ENCODE results near the gene GRB2.
"Not testable (repeated sequence)": the region's sequence is repeated elsewhere in the genome, so short reads cannot be mapped to it uniquely, and the experiment has no call there.

GRB2 gene

DNA sequence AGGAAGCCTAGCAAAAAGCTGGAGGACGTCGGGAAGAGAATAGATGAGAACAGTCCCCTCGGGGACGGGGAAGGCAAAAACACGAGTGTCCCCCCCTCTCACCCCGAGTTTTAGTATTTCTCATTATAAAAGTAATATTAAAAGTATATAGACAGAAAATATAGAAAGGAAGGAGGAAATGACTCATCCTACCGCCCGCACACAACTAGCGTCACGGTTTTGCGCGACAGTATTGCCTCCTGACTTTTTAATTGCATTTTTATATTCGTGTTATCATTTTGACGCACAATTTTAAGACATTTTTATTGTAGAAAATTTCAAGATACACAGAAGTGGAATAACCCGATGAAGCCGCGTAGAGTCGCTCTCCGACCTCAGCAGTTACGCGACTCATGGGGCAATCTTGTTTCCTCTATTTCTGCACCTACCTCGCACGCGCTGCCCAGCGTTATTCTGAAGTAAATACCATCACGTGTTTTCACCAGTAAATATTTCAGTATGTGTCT, 115.6 kb downstream of the GRB2 start:
- DNase-seq (ENCODE audit: low spot score in 2 of 2): peak; percentile 30 to 64
- ATAC-seq (replicated peaks; ENCODE audit: extremely low read depth, poor library complexity, severe bottlenecking): peak; percentile 44
- H3K9me3 Mint-ChIP-seq: no peaks in the 10 kb centered on the region
- peak overlapping the region; percentile 94 for H3K4me3 Mint-ChIP-seq
- no peaks in the 10 kb centered on the region for H3K27me3 Mint-ChIP-seq
- H3K36me3 Mint-ChIP-seq (ENCODE audit: insufficient read depth): peaks cover 13% of the 10 kb centered on the region
- H3K4me1 Mint-ChIP-seq: peaks cover 8% of the 10 kb centered on the region
- peak overlapping the region; percentile 99 for H3K27ac Mint-ChIP-seq (ENCODE audit: low read depth)

DNA sequence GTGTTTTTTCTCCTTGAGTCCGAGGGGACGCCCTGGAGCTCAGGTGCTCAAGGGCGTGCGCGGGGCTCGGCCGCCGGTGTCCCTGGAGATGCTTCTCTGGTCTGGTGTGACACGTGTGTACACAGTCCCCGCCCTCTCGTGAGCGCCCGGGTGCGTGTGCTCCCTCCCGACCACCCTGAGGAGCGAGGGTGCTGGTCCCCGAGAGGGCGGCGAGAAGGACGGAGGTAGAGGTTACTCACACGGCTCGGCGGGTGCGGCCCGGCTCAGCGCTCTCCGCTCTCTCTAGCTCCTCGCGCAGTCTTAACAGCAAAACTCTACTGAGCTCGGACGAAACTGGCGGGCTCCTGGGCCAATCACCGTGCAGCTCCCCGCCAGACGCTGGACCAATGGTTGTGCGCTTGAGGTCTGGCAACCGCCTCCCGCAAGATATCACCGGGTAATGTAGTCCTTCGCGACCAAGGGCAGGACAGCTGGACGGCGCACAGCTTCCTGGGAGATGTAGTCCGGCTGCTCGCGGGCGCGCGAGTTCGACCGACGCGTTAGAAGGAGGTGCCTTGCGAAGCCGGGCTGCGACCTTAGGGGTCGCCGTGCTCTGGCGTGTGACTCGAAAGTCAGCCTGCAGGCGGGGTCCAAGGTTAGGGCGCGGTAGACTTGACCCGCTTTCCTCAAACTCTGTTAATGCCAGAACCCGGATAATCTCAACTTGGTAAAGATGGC, 116.2 kb downstream of the GRB2 start, which contains the start of gene SLC25A19:
Gene SLC25A19, minus strand, starts transcription at position 319 of the 717 bp plus-strand sequence. CDS start 2,669 bp downstream, outside the sequence.
- H3K27me3 Mint-ChIP-seq: no peaks in the 10 kb centered on the region
- H3K4me1 Mint-ChIP-seq: peaks cover 8% of the 10 kb centered on the region
- peak; percentile 92 for ATAC-seq (replicated peaks; ENCODE audit: extremely low read depth, poor library complexity, severe bottlenecking)
- H3K36me3 Mint-ChIP-seq (ENCODE audit: insufficient read depth): peaks cover 13% of the 10 kb centered on the region
- peak within 1 kb of the TSS; percentile 99 for H3K27ac Mint-ChIP-seq (ENCODE audit: low read depth)
- peak within 1 kb of the TSS; percentile 94 for H3K4me3 Mint-ChIP-seq
- no peaks in the 10 kb centered on the region for H3K9me3 Mint-ChIP-seq
- peak; percentile 84 to 96 for DNase-seq (ENCODE audit: low spot score in 2 of 2)

- H3K9me3 Mint-ChIP-seq: no peaks in the 10 kb centered on the region
- H3K4me3 Mint-ChIP-seq: peak overlapping the region; percentile 94
- peak; percentile 7 for ATAC-seq (replicated peaks; ENCODE audit: extremely low read depth, poor library complexity, severe bottlenecking)
- DNase-seq (ENCODE audit: low spot score in 2 of 2): peak in 1 of 2 donors; percentile 24
- peaks cover 13% of the 10 kb centered on the region for H3K36me3 Mint-ChIP-seq (ENCODE audit: insufficient read depth)
- H3K27ac Mint-ChIP-seq (ENCODE audit: low read depth): peak overlapping the region; percentile 99
- H3K4me1 Mint-ChIP-seq: peaks cover 8% of the 10 kb centered on the region
- no peaks in the 10 kb centered on the region for H3K27me3 Mint-ChIP-seq
Observed at GRCh38 chr17:75288770-75289114, 116.7 kb downstream of the GRB2 start.

DNA sequence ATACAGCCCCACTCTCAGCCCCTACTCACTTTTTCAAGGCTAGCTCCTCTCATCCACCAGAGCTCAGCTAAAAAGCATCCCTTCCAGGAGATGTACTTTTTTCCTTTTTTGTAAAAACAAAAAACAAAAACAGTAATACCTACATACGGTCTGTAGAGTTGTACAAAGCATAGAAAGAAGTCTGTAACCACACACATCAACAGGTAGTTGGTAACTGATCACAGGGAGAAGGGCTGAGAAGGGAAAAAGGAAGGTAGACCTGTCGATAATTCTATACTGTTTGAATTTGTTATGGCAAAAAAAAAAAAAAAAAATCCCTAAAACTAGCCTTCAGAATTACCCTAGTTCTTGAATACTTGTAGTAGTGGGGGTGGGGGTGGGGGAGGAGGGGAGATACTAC, 117.1 kb downstream of the GRB2 start:
- Mint-ChIP-seq H3K36me3 (ENCODE audit: insufficient read depth) (peaks cover 13% of the 10 kb centered on the region), H3K9me3 (no peaks in the 10 kb centered on the region), H3K27ac (ENCODE audit: low read depth) (peak overlapping the region; percentile 99), H3K4me1 (peaks cover 8% of the 10 kb centered on the region), H3K27me3 (no peaks in the 10 kb centered on the region), H3K4me3 (peak overlapping the region; percentile 94)
- no peak for DNase-seq (ENCODE audit: low spot score in 2 of 2)
- ATAC-seq (replicated peaks; ENCODE audit: extremely low read depth, poor library complexity, severe bottlenecking): no peak

- peaks cover 14% of the 10 kb centered on the region for H3K36me3 Mint-ChIP-seq (ENCODE audit: insufficient read depth)
- H3K9me3 Mint-ChIP-seq: no peaks in the 10 kb centered on the region
- DNase-seq (ENCODE audit: low spot score in 2 of 2) (no peak), ATAC-seq (replicated peaks; ENCODE audit: extremely low read depth, poor library complexity, severe bottlenecking) (no peak)
- H3K4me1 Mint-ChIP-seq: peaks cover 8% of the 10 kb centered on the region
- H3K27me3 Mint-ChIP-seq: no peaks in the 10 kb centered on the region
- no peak overlapping the region for H3K4me3 Mint-ChIP-seq
- no peak overlapping the region for H3K27ac Mint-ChIP-seq (ENCODE audit: low read depth)
Observed at GRCh38 chr17:75287221-75287620, 118.3 kb downstream of the GRB2 start.

- H3K4me1 Mint-ChIP-seq: peaks cover 8% of the 10 kb centered on the region
- H3K4me3 Mint-ChIP-seq: no peak overlapping the region
- H3K36me3 Mint-ChIP-seq (ENCODE audit: insufficient read depth): peaks cover 21% of the 10 kb centered on the region
- ATAC-seq (replicated peaks; ENCODE audit: extremely low read depth, poor library complexity, severe bottlenecking): no peak
- H3K9me3 Mint-ChIP-seq: no peaks in the 10 kb centered on the region
- no peaks in the 10 kb centered on the region for H3K27me3 Mint-ChIP-seq
- H3K27ac Mint-ChIP-seq (ENCODE audit: low read depth): no peak overlapping the region
- DNase-seq (ENCODE audit: low spot score in 2 of 2): no peak
Observed at GRCh38 chr17:75285123-75285522, 120.4 kb downstream of the GRB2 start.

- not testable (repeated sequence) for DNase-seq (ENCODE audit: low spot score in 2 of 2); H3K27me3 Mint-ChIP-seq; ATAC-seq (replicated peaks; ENCODE audit: extremely low read depth, poor library complexity, severe bottlenecking); H3K9me3 Mint-ChIP-seq; H3K4me3 Mint-ChIP-seq; H3K4me1 Mint-ChIP-seq; H3K27ac Mint-ChIP-seq (ENCODE audit: low read depth)
- peaks cover 13% of the 10 kb centered on the region for H3K36me3 Mint-ChIP-seq (ENCODE audit: insufficient read depth)
Observed at GRCh38 chr17:75280189-75280588, 125.3 kb downstream of the GRB2 start.

- H3K27ac Mint-ChIP-seq (ENCODE audit: low read depth): no peak overlapping the region
Observed at GRCh38 chr17:75277664-75278071, 127.8 kb downstream of the GRB2 start.

DNA sequence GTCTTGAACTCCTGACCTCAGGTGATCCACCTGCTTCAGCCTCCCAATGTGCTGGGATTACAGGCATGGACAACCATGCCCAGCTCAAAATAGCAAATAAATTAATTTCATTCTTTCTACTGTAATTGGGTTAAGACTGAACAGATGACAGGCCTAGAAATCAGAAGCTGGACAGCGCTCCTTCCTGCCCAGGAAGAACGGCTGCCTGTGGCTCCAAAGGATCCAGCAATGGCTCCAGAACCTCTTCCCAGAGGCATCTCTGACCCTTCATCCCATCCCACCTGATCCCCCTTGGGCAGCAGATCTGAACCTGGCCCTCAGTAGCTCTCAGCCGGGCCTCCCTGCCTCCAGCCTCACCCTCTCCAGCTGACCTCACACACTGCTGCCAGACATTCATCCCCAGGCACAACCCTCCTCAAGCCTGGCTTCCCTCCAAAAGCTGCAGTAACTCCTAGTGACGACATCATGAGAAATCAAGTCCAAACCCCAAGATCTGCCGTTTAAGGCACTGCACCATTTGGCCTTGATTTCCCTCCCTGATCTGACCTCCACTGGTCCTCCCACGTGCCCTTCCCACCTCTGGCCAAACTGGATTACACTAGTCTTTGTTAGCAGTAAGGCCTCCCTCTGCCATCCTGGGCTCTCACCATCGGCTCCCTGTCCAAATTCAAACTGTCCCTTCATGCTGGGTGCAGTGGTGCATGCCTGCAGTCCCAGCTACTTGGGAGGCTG, 131.3 kb downstream of the GRB2 start:
- Mint-ChIP-seq H3K27ac (ENCODE audit: low read depth) (peak overlapping the region; percentile 50), H3K4me3 (peak overlapping the region; percentile 42), H3K4me1 (peaks cover 17% of the 10 kb centered on the region), H3K27me3 (no peaks in the 10 kb centered on the region), H3K9me3 (no peaks in the 10 kb centered on the region), H3K36me3 (ENCODE audit: insufficient read depth) (peaks cover 1% of the 10 kb centered on the region)
- ATAC-seq (replicated peaks; ENCODE audit: extremely low read depth, poor library complexity, severe bottlenecking) (no peak), DNase-seq (ENCODE audit: low spot score in 2 of 2) (no peak)

More at GRCh38 chr17:75277664-75278071, 127.8 kb downstream of the GRB2 start:
- H3K4me1 Mint-ChIP-seq: peaks cover 5% of the 10 kb centered on the region
- H3K9me3 Mint-ChIP-seq: no peaks in the 10 kb centered on the region
- H3K36me3 Mint-ChIP-seq (ENCODE audit: insufficient read depth): peaks cover 11% of the 10 kb centered on the region
- DNase-seq (ENCODE audit: low spot score in 2 of 2): no peak
- no peak overlapping the region for H3K4me3 Mint-ChIP-seq
- ATAC-seq (replicated peaks; ENCODE audit: extremely low read depth, poor library complexity, severe bottlenecking): no peak
- no peaks in the 10 kb centered on the region for H3K27me3 Mint-ChIP-seq

GRCh38 chr17:75272848-75273184, 132.7 kb downstream of the GRB2 start:
- no peak overlapping the region for H3K27ac Mint-ChIP-seq (ENCODE audit: low read depth)
- ATAC-seq (replicated peaks; ENCODE audit: extremely low read depth, poor library complexity, severe bottlenecking): no peak
- H3K9me3 Mint-ChIP-seq: no peaks in the 10 kb centered on the region
- H3K4me1 Mint-ChIP-seq: peaks cover 22% of the 10 kb centered on the region
- H3K4me3 Mint-ChIP-seq: peak overlapping the region; percentile 79
- no peaks in the 10 kb centered on the region for H3K36me3 Mint-ChIP-seq (ENCODE audit: insufficient read depth)
- H3K27me3 Mint-ChIP-seq: no peaks in the 10 kb centered on the region
- no peak for DNase-seq (ENCODE audit: low spot score in 2 of 2)

DNA sequence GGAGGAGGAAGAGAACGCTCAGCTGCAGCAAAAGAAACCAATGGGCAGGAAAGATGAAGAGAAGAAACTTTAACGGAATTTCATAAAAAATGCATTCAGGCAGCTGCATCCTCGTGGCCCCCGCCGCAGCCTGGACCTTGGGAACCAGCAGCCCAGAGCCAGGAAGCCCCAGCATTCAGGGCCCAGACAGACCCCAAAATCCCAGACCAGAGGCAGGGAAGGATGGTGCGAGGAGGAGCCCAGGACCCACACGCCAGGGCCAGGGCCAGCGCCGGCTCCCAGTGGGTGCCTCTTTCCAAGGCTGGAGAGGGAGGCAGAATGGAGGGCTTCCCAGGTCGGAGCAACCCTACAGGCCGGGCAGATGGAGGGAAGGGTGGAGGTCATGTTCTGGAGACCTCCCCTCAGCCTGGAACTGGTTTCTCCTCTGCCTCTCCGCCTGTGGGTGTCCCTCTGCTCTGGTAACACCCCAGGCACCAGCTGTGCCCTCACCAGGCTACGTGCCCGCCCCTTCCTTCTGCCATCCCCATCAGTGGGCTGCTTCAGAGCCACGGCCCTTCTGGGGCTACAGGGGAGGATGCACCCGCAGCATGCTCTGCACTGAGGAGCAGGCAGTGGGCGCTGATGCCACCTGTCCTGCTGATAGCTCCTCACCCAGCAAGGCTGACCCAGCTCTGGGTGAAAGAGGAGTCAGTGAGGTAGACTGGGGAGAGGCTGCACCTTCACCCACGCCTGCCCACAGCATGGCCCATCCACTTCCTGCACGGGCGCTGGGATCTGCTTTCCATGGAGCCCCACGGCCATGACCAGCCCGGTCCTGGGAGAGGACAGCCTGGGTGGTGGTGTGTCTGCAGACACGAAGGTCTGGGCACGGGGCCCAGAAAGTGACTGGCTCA, 133.3 kb downstream of the GRB2 start:
- H3K36me3 Mint-ChIP-seq (ENCODE audit: insufficient read depth): no peaks in the 10 kb centered on the region
- ATAC-seq (replicated peaks; ENCODE audit: extremely low read depth, poor library complexity, severe bottlenecking) (no peak), DNase-seq (ENCODE audit: low spot score in 2 of 2) (no peak)
- no peaks in the 10 kb centered on the region for H3K9me3 Mint-ChIP-seq
- H3K4me3 Mint-ChIP-seq: peak overlapping the region; percentile 79
- peaks cover 22% of the 10 kb centered on the region for H3K4me1 Mint-ChIP-seq
- H3K27ac Mint-ChIP-seq (ENCODE audit: low read depth): peak overlapping the region; percentile 35
- H3K27me3 Mint-ChIP-seq: no peaks in the 10 kb centered on the region

DNA sequence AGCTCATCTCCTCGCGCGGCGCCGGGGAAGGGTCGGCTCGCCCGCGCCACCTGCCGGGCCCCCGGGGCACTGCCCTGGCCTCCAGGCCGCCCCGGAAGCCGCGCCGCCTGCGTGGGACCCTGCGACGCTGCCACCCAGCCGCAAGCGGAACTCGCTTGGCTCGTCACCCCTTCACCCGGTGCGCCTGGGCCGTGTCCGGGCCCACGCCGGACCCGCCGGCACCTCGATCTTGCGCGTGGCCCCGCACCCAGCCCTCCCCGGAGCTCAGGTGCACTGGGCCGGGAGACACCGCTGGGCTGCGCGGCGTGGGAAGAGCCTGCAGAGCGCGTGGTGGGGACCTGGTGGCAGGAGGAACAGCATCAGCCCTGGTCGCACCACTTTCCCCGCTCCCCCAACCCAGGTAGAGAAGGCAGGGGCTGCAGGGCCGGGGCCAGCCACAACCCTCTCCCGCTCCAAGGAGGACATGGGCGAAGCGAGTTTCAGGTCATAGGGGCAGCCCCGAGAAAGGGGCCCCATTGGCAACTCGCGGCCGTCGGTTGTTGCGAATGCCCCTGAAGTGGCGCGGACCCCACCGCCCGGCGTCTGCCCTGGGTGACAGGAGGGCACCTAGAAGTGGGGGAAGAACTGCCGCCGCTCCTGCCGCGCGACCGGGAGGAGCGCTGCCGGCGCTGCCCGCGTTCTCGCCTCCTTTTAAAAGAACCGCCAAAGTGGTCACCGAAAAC, 134.1 kb downstream of the GRB2 start:
- peaks cover under 1% of the 10 kb centered on the region for H3K36me3 Mint-ChIP-seq (ENCODE audit: insufficient read depth)
- peaks cover 22% of the 10 kb centered on the region for H3K4me1 Mint-ChIP-seq
- DNase-seq (ENCODE audit: low spot score in 2 of 2) (peak; percentile 81 to 88), ATAC-seq (replicated peaks; ENCODE audit: extremely low read depth, poor library complexity, severe bottlenecking) (peak; percentile 85)
- no peaks in the 10 kb centered on the region for H3K27me3 Mint-ChIP-seq
- peak overlapping the region; percentile 35 for H3K27ac Mint-ChIP-seq (ENCODE audit: low read depth)
- no peaks in the 10 kb centered on the region for H3K9me3 Mint-ChIP-seq
- peak overlapping the region; percentile 79 for H3K4me3 Mint-ChIP-seq
